GM13977 (cell line): Measurements from ENCODE around the gene NR3C1.

Experiments used
- DNase-seq: peaks from one replicate; pipeline ENCODE4 v3.0.0; 2012; ENCODE audit warnings: low spot score
- in situ Hi-C: fragments of 300-500 bp; cut with MboI; formaldehyde crosslinking; loops from one replicate; pipeline ENCODE4 v1.12.0; 2022; ENCODE audit warnings: low sequenced_read_pairs, low pct_unique_long_range_greater_than_20kb, mixed read lengths, inconsistent platforms; ENCODE audit not compliant: unreplicated experiment
- TF ChIP-seq, protein P1 (sequence below): IDR thresholded peaks from 2 replicates; pipeline ENCODE4 v1.5.1; 2012; ENCODE audit warnings: mild to moderate bottlenecking, control low read depth; ENCODE audit not compliant: insufficient read depth; ENCODE audit errors: extremely low read depth, missing control alignments

NR3C1 gene

DNA sequence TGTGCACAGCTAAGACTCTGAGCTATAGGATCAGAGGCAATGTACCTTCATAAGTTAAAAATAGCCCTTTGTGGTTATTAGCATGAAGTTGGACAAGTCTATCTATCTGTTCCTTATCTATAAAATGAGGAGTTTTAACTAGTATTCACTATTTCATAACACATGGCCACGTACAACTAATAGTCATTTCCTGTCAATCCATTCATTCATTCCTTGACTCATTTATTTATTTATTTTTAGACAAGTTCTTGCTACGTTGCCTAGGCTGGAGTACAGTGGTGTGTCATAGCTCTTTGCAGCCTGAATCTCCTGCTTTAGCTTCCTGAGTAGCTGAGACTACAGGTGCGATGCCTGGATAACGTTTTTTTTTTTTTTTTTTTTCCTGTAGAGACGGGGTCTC, 92.1 kb downstream of the NR3C1 start:
- in situ Hi-C loops = no loop called here
- no peak for DNase-seq
- TF ChIP-seq, protein P1, sequence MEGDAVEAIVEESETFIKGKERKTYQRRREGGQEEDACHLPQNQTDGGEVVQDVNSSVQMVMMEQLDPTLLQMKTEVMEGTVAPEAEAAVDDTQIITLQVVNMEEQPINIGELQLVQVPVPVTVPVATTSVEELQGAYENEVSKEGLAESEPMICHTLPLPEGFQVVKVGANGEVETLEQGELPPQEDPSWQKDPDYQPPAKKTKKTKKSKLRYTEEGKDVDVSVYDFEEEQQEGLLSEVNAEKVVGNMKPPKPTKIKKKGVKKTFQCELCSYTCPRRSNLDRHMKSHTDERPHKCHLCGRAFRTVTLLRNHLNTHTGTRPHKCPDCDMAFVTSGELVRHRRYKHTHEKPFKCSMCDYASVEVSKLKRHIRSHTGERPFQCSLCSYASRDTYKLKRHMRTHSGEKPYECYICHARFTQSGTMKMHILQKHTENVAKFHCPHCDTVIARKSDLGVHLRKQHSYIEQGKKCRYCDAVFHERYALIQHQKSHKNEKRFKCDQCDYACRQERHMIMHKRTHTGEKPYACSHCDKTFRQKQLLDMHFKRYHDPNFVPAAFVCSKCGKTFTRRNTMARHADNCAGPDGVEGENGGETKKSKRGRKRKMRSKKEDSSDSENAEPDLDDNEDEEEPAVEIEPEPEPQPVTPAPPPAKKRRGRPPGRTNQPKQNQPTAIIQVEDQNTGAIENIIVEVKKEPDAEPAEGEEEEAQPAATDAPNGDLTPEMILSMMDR = no peak

DNA sequence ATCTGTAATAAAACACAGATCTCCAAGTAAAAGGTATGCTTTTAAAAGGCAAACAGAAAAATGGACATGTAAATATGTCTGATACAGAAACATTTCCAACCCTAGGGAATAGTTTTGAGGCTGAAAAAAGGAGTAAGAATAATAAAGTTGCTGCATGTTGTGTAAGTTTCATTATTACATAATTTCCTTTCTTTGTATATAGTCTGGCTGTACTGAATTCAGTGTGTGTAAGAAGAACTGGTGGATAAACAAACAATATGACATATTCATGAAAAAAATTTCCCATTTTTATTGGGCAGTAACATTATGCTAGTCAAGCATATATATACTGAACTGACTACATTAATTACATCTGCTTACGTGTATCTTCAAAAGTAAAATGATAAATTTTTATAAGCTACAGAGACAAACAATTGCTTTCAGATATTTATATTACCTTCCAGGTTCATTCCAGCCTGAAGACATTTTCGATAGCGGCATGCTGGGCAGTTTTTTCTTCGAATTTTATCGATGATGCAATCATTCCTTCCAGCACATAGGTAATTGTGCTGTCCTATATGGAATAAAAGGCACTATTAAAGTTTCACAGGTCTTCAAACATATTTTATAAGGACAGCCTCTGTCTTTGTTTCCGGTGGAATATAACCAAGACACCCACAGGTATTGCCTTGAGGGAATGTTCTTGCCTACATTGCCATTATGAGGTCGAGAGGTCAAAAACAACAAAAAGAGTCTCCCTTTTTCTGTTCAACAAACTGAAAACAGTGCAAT, 93.6 kb downstream of the NR3C1 start:
- TF ChIP-seq, protein P1 = no peak
- DNase-seq = no peak
- in situ Hi-C loops = no loop called here

DNA sequence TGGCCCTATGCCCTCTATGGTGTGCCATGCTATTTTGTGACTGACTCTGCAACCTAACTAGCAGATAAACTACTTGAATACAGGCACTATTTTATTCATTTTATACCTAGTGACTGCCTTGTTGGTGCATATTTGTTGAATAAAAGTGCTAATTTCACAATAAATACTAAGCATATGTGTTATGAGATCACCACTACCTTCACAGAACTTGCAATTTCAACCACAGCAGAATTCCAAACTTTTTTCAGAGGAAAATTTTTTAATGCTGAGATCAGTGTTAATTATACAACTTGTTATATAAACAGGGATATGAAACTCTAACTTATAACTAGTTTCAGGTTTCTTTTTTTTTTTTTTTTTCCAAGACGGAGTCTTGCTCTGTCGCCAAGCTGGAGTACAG, 94.8 kb downstream of the NR3C1 start:
- in situ Hi-C loops = no loop called here
- DNase-seq = no peak
- TF ChIP-seq, protein P1 = no peak

DNA sequence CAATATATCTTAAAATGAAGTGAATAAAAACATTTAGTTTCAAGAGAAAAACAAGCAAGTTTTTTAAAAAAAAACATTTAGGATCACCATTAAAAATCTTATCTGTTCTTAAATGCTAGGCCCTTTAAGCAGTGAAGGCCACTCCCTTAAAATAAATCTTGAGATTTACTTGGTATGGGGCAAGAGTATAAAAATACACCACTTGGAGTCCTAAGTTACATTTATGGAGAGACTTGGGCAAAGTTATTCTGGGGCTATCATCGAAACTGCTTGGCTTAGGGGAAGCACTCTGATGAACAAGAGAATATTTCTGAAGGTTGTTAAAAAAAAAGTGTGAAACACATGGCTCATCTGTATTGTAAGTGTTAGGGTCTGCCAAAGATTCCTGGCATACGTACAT, 97.4 kb downstream of the NR3C1 start:
- TF ChIP-seq, protein P1 = no peak
- in situ Hi-C loops = no loop called here
- DNase-seq = no peak

DNA sequence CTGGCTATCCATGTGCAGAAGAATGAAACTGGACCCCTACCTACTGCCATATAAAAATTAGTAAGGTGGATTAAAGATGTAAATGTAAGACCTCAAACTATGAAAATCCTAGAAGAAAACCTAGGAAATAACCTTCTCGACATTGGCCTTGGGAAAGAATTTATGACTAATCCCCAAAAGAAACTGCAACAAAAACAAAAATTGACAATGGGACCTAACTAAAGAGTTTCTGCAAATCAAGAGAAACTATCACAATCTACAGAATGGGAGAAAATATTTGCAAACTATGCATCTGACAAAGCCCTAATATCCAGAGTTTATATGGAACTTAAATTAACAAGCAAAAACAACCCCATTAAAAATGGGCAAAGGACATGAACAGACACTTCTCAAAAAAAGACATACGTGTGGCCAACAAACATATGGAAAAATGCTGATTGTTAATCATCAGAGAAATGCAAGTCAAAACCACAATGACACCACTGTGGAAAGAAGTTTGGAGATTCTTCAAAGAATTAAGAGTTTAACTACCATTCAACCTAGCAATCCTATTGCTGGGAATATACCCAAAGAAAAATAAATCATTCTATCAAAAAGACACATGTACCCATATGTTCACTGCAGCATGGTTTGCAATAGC, 98.5 kb downstream of the NR3C1 start:
- no peak for DNase-seq
- TF ChIP-seq, protein P1 = no peak
- in situ Hi-C loops = no loop called here

DNA sequence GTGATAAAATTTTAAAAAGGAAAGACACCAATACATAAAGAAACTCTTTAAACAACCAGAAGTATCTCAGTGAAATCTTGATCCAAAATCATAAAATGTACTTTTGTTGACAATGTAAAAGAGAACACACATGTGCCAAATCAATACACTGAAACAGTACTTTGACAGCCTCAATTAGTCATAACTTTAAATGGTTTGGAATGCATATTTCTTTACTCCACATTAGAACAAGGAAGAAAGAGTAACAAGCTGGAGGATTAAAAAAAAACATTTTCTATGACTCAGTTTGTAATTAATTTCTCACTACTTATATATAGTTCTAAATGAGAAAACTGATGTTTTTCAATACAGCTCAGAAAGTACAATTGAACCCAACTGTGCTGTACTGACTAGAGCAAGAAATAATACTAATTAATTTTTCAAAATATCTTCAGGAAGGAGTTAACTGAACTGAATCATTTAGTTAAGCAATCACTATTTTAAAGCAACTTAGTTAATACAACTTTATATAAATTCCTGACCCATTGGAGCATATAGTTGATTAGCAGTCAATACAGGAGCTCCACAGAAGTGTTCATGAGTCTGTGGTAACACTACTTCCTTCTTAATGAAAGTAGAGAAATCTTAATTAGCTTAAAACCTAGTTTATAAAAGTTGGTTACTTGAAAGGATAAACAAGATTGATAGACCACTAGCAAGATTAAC, 101.0 kb downstream of the NR3C1 start:
- no peak for DNase-seq
- in situ Hi-C loops = no loop called here
- TF ChIP-seq, protein P1 = no peak
